CD4-positive, alpha-beta memory T cell (primary cell): ENCODE results near the gene MPI. TPM values are rescaled to one million over a fixed set of nuclear protein-coding genes. Genes with fewer than 3 reads are reported as not detected.

Experiments used
- CTCF ChIA-PET: fragments of 350-600 bp; sonication (Branson Sonifier 250); formaldehyde crosslinking; loops from one replicate; lab custom pipeline; 2021; ENCODE audit warnings: inconsistent platforms; ENCODE audit not compliant: partially characterized antibody; lab: Charles Lee
- POLR2A ChIA-PET: fragments of 350-600 bp; sonication (Branson Sonifier 250); formaldehyde crosslinking; loops from one replicate; lab custom pipeline; 2021; ENCODE audit not compliant: partially characterized antibody; lab: Charles Lee
- DNase-seq, 5 donors: peaks; one replicate each; pipeline versions ENCODE4 v3.0.0 to v3.0.0-alpha.2; 2020 to 2022; ENCODE audit warnings: mixed read lengths in 1 of 5
- H3K27ac ChIP-seq: one replicate; pipeline ENCODE4 v1.7.0; 2013; ENCODE audit warnings: low read depth, low read length
- H3K27me3 ChIP-seq: 2 replicates; pipeline ENCODE4 v1.7.0; 2013; ENCODE audit warnings: mild to moderate bottlenecking, low read length, moderate library complexity; ENCODE audit not compliant: insufficient read depth
- H3K36me3 ChIP-seq: 2 replicates; pipeline ENCODE4 v1.7.0; 2013; ENCODE audit warnings: mild to moderate bottlenecking, low read length, moderate library complexity; ENCODE audit not compliant: insufficient read depth
- H3K4me1 ChIP-seq: 2 replicates; pipeline ENCODE4 v1.7.0; 2013; ENCODE audit warnings: mild to moderate bottlenecking, low read length, moderate library complexity; ENCODE audit not compliant: insufficient read depth
- H3K4me3 ChIP-seq, 2 donors: one replicate each; pipeline ENCODE4 v1.7.0; 2013; ENCODE audit warnings: low read length in 2 of 2, mild to moderate bottlenecking in 1 of 2
- H3K9me3 ChIP-seq, 2 donors: one replicate each; pipeline ENCODE4 v1.7.0; 2013; ENCODE audit warnings: low read length in 2 of 2, control low read depth in 1 of 2; ENCODE audit not compliant: control insufficient read depth in 1 of 2
- H3K27ac Mint-ChIP-seq, 7 donors: one replicate each; pipeline ENCODE4 v1.8.0; 2020 to 2021; ENCODE audit warnings: mixed read lengths in 7 of 7, mild to moderate bottlenecking in 6 of 7, inconsistent platforms in 3 of 7, moderate library complexity in 3 of 7
- H3K27me3 Mint-ChIP-seq, 2 donors: one replicate each; pipeline ENCODE4 v1.8.0; 2020 to 2021; ENCODE audit warnings: mixed read lengths in 2 of 2
- H3K36me3 Mint-ChIP-seq, 2 donors: one replicate each; pipeline ENCODE4 v1.8.0; 2020 to 2021; ENCODE audit warnings: mixed read lengths in 2 of 2, inconsistent platforms in 1 of 2, mild to moderate bottlenecking in 1 of 2
- H3K4me1 Mint-ChIP-seq, 4 donors: one replicate each; pipeline ENCODE4 v1.8.0; 2020 to 2021; ENCODE audit warnings: mixed read lengths in 4 of 4, mild to moderate bottlenecking in 1 of 4
- H3K4me3 Mint-ChIP-seq, 8 donors: one replicate each; pipeline ENCODE4 v1.8.0; 2020 to 2021; ENCODE audit warnings: mixed read lengths in 8 of 8, mild to moderate bottlenecking in 7 of 8, moderate library complexity in 6 of 8, inconsistent platforms in 3 of 8
- H3K9me3 Mint-ChIP-seq, 8 donors: one replicate each; pipeline ENCODE4 v1.8.0; 2020 to 2021; ENCODE audit warnings: mixed read lengths in 8 of 8, mild to moderate bottlenecking in 5 of 8, inconsistent platforms in 3 of 8, moderate library complexity in 1 of 8
- intact Hi-C: fragments of 100-400 bp; cut with micrococcal nuclease; formaldehyde crosslinking; loops from one replicate; pipeline ENCODE4 v1.15.1; 2023
- polyA plus RNA-seq, 2 donors: library from polyadenylated mRNA; unstranded; fragments of 300-500 nt; fragmentation: Illumina TruSeq; gene quantifications; one replicate each; pipeline ENCODE4 v1.2.3, GENCODE V29; 2021
- total RNA-seq, 2 experiments: library from RNA; stranded (reverse); gene quantifications; one replicate each; pipeline ENCODE4 v1.2.3, GENCODE V29; 2021

Gene MPI
- total and polyA plus RNA-seq, 4 experiments from 2014 or later = 63.0 to 73.1 (median 68.3) TPM

GRCh38 chr15:74843891-74844299 lies 45.9 kb upstream of the MPI start:
- H3K4me3 ChIP-seq = peak overlapping the region; percentile 30 to 83
- POLR2A ChIA-PET = interaction anchor here (0.6 to 7.9 kb wide), 17 partner anchors 12 to 229 kb away, joined by 3 to 106 read pairs (median 10); partner anchors contain the start of genes CLK3, COX5A, CSK and FAM219B

GRCh38 chr15:74844319-74845207 lies 45.3 kb upstream of the MPI start:
- Mint-ChIP-seq H3K27me3 (no peaks in the 10 kb centered on the region), H3K36me3 (peaks cover 20 to 42% of the 10 kb centered on the region in 2 donors), H3K27ac (peak overlapping the region; percentile 72 to 95 (median 91)), H3K4me3 (peak overlapping the region; percentile 67 to 92 (median 76)), H3K9me3 (no peaks in the 10 kb centered on the region), H3K4me1 (peaks cover 37 to 57% (median 46%) of the 10 kb centered on the region in 4 donors)
- peaks cover 52% of the 10 kb centered on the region for H3K4me1 ChIP-seq
- no peaks in the 10 kb centered on the region for H3K27me3 ChIP-seq
- ChIA-PET CTCF (interaction anchor here (0.6 to 7.3 kb wide), 24 partner anchors 10 to 302 kb away, joined by 3 to 136 read pairs (median 4); partner anchors contain the start of genes COX5A, FAM219B and MPI), POLR2A (interaction anchor here (0.6 to 7.9 kb wide), 18 partner anchors 9 to 229 kb away, joined by 3 to 106 read pairs (median 8); partner anchors contain the start of genes CLK3, COX5A, CSK and FAM219B)
- peaks cover 20% of the 10 kb centered on the region for H3K36me3 ChIP-seq
- peak overlapping the region; percentile 77 for H3K27ac ChIP-seq
- H3K9me3 ChIP-seq = no peaks in the 10 kb centered on the region
- intact Hi-C loops = loop anchor here (1.0 to 5.0 kb wide), 4 partner anchors 29 to 212 kb away; partner anchors contain the start of genes FAM219B and SCAMP2
- DNase-seq = no peak
- H3K4me3 ChIP-seq = peak overlapping the region in 1 of 2 donors; percentile 49

More at GRCh38 chr15:74843891-74844299, 45.9 kb upstream of the MPI start:
- Mint-ChIP-seq H3K27ac (peak overlapping the region; percentile 8 to 97 (median 93)), H3K36me3 (peaks cover 18 to 42% of the 10 kb centered on the region in 2 donors), H3K4me3 (peak overlapping the region in 6 of 8 donors; percentile 41 to 92 (median 86)), H3K9me3 (no peaks in the 10 kb centered on the region), H3K4me1 (peaks cover 37 to 57% (median 46%) of the 10 kb centered on the region in 4 donors), H3K27me3 (no peaks in the 10 kb centered on the region)
- CTCF ChIA-PET = interaction anchor here (0.9 to 7.3 kb wide), 16 partner anchors 26 to 225 kb away, joined by 3 to 136 read pairs (median 10); partner anchors contain the start of genes COX5A, FAM219B and MPI
- Histone ChIP-seq H3K4me1 (peaks cover 52% of the 10 kb centered on the region), H3K27ac (peak overlapping the region; percentile 77), H3K36me3 (peaks cover 18% of the 10 kb centered on the region), H3K9me3 (no peaks in the 10 kb centered on the region), H3K27me3 (no peaks in the 10 kb centered on the region)
- intact Hi-C loops = loop anchor here (1.0 to 5.0 kb wide), 5 partner anchors 46 to 212 kb away; partner anchors contain the start of genes COX5A and MPI
- no peak for DNase-seq

GRCh38 chr15:74845208-74845568 lies 44.7 kb upstream of the MPI start:
- Mint-ChIP-seq H3K4me1 (peaks cover 37 to 57% (median 46%) of the 10 kb centered on the region in 4 donors), H3K36me3 (peaks cover 23 to 47% of the 10 kb centered on the region in 2 donors), H3K27me3 (no peaks in the 10 kb centered on the region), H3K27ac (peak overlapping the region; percentile 72 to 95 (median 91)), H3K9me3 (no peaks in the 10 kb centered on the region), H3K4me3 (peak overlapping the region; percentile 67 to 92 (median 76))
- peak overlapping the region; percentile 77 for H3K27ac ChIP-seq
- intact Hi-C loops = loop anchor here (1.0 kb wide), 3 partner anchors 28 to 61 kb away; partner anchors contain the start of genes FAM219B and SCAMP2
- no peaks in the 10 kb centered on the region for H3K9me3 ChIP-seq
- ChIA-PET CTCF (interaction anchor here (0.6 to 7.3 kb wide), 20 partner anchors 9 to 303 kb away, joined by 3 to 136 read pairs (median 4); partner anchors contain the start of genes COX5A and FAM219B), POLR2A (interaction anchor here (0.6 to 7.9 kb wide), 14 partner anchors 9 to 230 kb away, joined by 3 to 106 read pairs (median 13); partner anchors contain the start of genes CLK3, COX5A, CSK and FAM219B)
- H3K36me3 ChIP-seq = peaks cover 26% of the 10 kb centered on the region
- no peaks in the 10 kb centered on the region for H3K27me3 ChIP-seq
- H3K4me3 ChIP-seq = peak overlapping the region in 1 of 2 donors; percentile 49
- H3K4me1 ChIP-seq = peaks cover 52% of the 10 kb centered on the region
- peak; percentile 51 to 68 (median 56) for DNase-seq

GRCh38 chr15:74845581-74845980 lies 44.3 kb upstream of the MPI start:
- intact Hi-C loops = loop anchor here (1.0 kb wide), 3 partner anchors 28 to 61 kb away; partner anchors contain the start of genes FAM219B and SCAMP2
- Mint-ChIP-seq H3K36me3 (peaks cover 23 to 49% of the 10 kb centered on the region in 2 donors), H3K4me1 (peaks cover 37 to 57% (median 46%) of the 10 kb centered on the region in 4 donors), H3K27ac (peak overlapping the region; percentile 72 to 95 (median 91)), H3K9me3 (no peaks in the 10 kb centered on the region), H3K27me3 (no peaks in the 10 kb centered on the region), H3K4me3 (peak overlapping the region; percentile 26 to 92 (median 76))
- H3K9me3 ChIP-seq = no peaks in the 10 kb centered on the region
- peaks cover 30% of the 10 kb centered on the region for H3K36me3 ChIP-seq
- CTCF ChIA-PET = interaction anchor here (0.9 to 7.3 kb wide), 9 partner anchors 13 to 109 kb away, joined by 3 to 136 read pairs (median 10); partner anchors contain the start of gene FAM219B
- peak overlapping the region; percentile 77 for H3K27ac ChIP-seq
- DNase-seq = peak in 2 of 5 donors; percentile 28 to 30
- POLR2A ChIA-PET = interaction anchor here (0.6 to 7.9 kb wide), 11 partner anchors 8 to 63 kb away, joined by 3 to 106 read pairs (median 16); partner anchors contain the start of genes CSK, FAM219B and SCAMP2
- H3K4me3 ChIP-seq = peak overlapping the region in 1 of 2 donors; percentile 49
- H3K4me1 ChIP-seq = peaks cover 52% of the 10 kb centered on the region
- H3K27me3 ChIP-seq = no peaks in the 10 kb centered on the region

- H3K36me3 ChIP-seq = peaks cover 48% of the 10 kb centered on the region
- H3K9me3 ChIP-seq = no peaks in the 10 kb centered on the region
- Mint-ChIP-seq H3K4me1 (peaks cover 23 to 40% (median 31%) of the 10 kb centered on the region in 4 donors), H3K27ac (peak overlapping the region in 6 of 7 donors; percentile 35 to 68 (median 46)), H3K27me3 (no peaks in the 10 kb centered on the region), H3K4me3 (no peak overlapping the region), H3K9me3 (no peaks in the 10 kb centered on the region), H3K36me3 (peaks cover 32 to 59% of the 10 kb centered on the region in 2 donors)
- no peak overlapping the region for H3K27ac ChIP-seq
- H3K4me1 ChIP-seq = peaks cover 34% of the 10 kb centered on the region
- H3K4me3 ChIP-seq = no peak overlapping the region
- no peaks in the 10 kb centered on the region for H3K27me3 ChIP-seq
- intact Hi-C loops = no loop called here
- ChIA-PET POLR2A (interaction anchor here (0.5 to 7.9 kb wide), 7 partner anchors 9 to 59 kb away, joined by 3 to 106 read pairs (median 6); partner anchors contain the start of genes FAM219B and SCAMP2), CTCF (interaction anchor here (1.3 to 1.7 kb wide), 3 partner anchors 22 to 76 kb away, joined by 4 to 9 read pairs (median 5); no protein-coding TSS in a partner anchor)
- DNase-seq = no peak
Observed at GRCh38 chr15:74847432-74847831, 42.4 kb upstream of the MPI start.

- Histone ChIP-seq H3K9me3 (no peaks in the 10 kb centered on the region), H3K27ac (no peak overlapping the region), H3K36me3 (peaks cover 68% of the 10 kb centered on the region), H3K27me3 (no peaks in the 10 kb centered on the region), H3K4me1 (peaks cover 10% of the 10 kb centered on the region), H3K4me3 (no peak overlapping the region)
- ChIA-PET POLR2A (no interaction called here), CTCF (interaction anchor here (1.2 to 2.9 kb wide), 2 partner anchors 51 to 214 kb away, joined by 3 to 10 read pairs; no protein-coding TSS in a partner anchor)
- Mint-ChIP-seq H3K36me3 (peaks cover 33 to 62% of the 10 kb centered on the region in 2 donors), H3K4me1 (peaks cover 8 to 17% (median 13%) of the 10 kb centered on the region in 4 donors), H3K4me3 (no peak overlapping the region), H3K27me3 (no peaks in the 10 kb centered on the region), H3K9me3 (no peaks in the 10 kb centered on the region), H3K27ac (peak overlapping the region in 3 of 7 donors; percentile 6 to 35 (median 24))
- no peak for DNase-seq
- intact Hi-C loops = no loop called here
Observed at GRCh38 chr15:74850393-74850792, 39.4 kb upstream of the MPI start.
